ENCODE results near the gene TNFAIP8L3.

DNA sequence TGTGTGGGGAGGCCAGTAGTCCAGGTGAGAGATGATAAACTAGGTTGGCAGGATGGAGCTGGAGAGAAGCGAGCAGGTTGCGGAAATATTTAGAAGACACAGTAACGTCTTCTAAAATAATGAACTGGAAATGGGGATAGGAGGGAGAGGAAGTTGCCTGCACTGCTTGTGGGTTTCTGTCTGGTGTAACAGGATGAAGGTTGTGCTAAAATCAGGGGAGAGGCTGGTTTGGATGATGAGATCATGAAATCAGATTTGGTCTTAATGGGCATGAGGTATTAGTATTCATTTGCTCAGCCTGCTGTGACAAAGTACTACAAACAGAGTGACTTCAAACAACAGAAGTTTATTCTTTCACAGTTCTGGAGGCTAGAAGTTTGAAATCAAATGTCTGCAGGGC, 32.1 kb upstream of the TNFAIP8L3 start:
- no peak for TF ChIP-seq CC2D1A (IDR thresholded peaks at IDR 0.05)
- TF ChIP-seq, protein P1, sequence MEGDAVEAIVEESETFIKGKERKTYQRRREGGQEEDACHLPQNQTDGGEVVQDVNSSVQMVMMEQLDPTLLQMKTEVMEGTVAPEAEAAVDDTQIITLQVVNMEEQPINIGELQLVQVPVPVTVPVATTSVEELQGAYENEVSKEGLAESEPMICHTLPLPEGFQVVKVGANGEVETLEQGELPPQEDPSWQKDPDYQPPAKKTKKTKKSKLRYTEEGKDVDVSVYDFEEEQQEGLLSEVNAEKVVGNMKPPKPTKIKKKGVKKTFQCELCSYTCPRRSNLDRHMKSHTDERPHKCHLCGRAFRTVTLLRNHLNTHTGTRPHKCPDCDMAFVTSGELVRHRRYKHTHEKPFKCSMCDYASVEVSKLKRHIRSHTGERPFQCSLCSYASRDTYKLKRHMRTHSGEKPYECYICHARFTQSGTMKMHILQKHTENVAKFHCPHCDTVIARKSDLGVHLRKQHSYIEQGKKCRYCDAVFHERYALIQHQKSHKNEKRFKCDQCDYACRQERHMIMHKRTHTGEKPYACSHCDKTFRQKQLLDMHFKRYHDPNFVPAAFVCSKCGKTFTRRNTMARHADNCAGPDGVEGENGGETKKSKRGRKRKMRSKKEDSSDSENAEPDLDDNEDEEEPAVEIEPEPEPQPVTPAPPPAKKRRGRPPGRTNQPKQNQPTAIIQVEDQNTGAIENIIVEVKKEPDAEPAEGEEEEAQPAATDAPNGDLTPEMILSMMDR (IDR thresholded peaks at IDR 0.05 in 2 of 3, conservative IDR thresholded peaks at IDR 0.05 in 1 of 3; ENCODE audit: insufficient read depth in 2 of 3, low read depth in 1 of 3, low read length in 3 of 3), result no peak
- no peak for TF ChIP-seq HDAC6 (IDR thresholded peaks at IDR 0.05; ENCODE audit: low read depth, low read length)
- no peak for TF ChIP-seq RBM17 (IDR thresholded peaks at IDR 0.05; ENCODE audit: borderline replicate concordance, low read depth, low read length)
- no peak for TF ChIP-seq POLR2A (conservative IDR thresholded peaks at IDR 0.05)
- TF ChIP-seq ZNF184 (CRISPR knock-in tag; IDR thresholded peaks at IDR 0.05), result no peak
- no peak for TF ChIP-seq CEBPB (tag; IDR thresholded peaks at IDR 0.05)
- TF ChIP-seq, protein P2, sequence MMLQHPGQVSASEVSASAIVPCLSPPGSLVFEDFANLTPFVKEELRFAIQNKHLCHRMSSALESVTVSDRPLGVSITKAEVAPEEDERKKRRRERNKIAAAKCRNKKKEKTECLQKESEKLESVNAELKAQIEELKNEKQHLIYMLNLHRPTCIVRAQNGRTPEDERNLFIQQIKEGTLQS (IDR thresholded peaks at IDR 0.05), result no peak
- TF ChIP-seq, protein P2 (CRISPR knock-in tag; conservative IDR thresholded peaks at IDR 0.05), result no peak

Data from K562 (cell line).